Measurements from ENCODE around the gene RFX4. TPM values are rescaled to one million over a fixed set of nuclear protein-coding genes. Genes with fewer than 3 reads are reported as not detected.

Gene RFX4
- total RNA-seq, 1 donor from 2014 or later = not detected

- peak; percentile 58 for DNase-seq
These were observed 150.9 kb downstream of the RFX4 start for GRCh38 chr12:106733660-106734059.

- DNase-seq = no peak
These were observed 153.5 kb downstream of the RFX4 start for GRCh38 chr12:106736051-106736957.

- no peak for DNase-seq
These were observed 156.5 kb downstream of the RFX4 start for GRCh38 chr12:106739318-106739717.

- DNase-seq = no peak
These were observed 157.2 kb downstream of the RFX4 start for GRCh38 chr12:106739815-106740530.

- DNase-seq = no peak
These were observed 158.0 kb downstream of the RFX4 start for GRCh38 chr12:106740818-106741217.

- no peak for DNase-seq
These were observed 158.4 kb downstream of the RFX4 start for GRCh38 chr12:106741247-106741646.

GRCh38 chr12:106743270-106743988 lies 160.6 kb downstream of the RFX4 start:
- DNase-seq = no peak

- DNase-seq = no peak
These were observed 161.8 kb downstream of the RFX4 start for GRCh38 chr12:106744600-106744999.

- DNase-seq = no peak
These were observed 162.5 kb downstream of the RFX4 start for GRCh38 chr12:106745181-106745745.

- DNase-seq = no peak
These were observed 165.2 kb downstream of the RFX4 start for GRCh38 chr12:106747973-106748436.

- DNase-seq = no peak
These were observed 167.7 kb downstream of the RFX4 start for GRCh38 chr12:106750524-106750923.

GRCh38 chr12:106753526-106753925 lies 170.7 kb downstream of the RFX4 start:
- DNase-seq = no peak

GRCh38 chr12:106754331-106754730 lies 171.5 kb downstream of the RFX4 start:
- DNase-seq = no peak

GRCh38 chr12:106757623-106758348 lies 175.0 kb downstream of the RFX4 start:
- peak; percentile 43 for DNase-seq

- no peak for DNase-seq
These were observed 175.7 kb downstream of the RFX4 start for GRCh38 chr12:106758349-106759110.

- no peak for DNase-seq
These were observed 176.9 kb downstream of the RFX4 start for GRCh38 chr12:106759526-106760183.

GRCh38 chr12:106760184-106760531 lies 177.4 kb downstream of the RFX4 start:
- no peak for DNase-seq

GRCh38 chr12:106764220-106764619 lies 181.4 kb downstream of the RFX4 start:
- DNase-seq = no peak

- no peak for DNase-seq
These were observed 181.9 kb downstream of the RFX4 start for GRCh38 chr12:106764738-106765137.

- no peak for DNase-seq
These were observed 183.6 kb downstream of the RFX4 start for GRCh38 chr12:106766393-106766826.

Measured in skin of body (tissue), 2 donors.